GM12878 (cell line): ENCODE measurements around the gene PPP1R12B. TPM values are rescaled to one million over a fixed set of nuclear protein-coding genes. Genes with fewer than 3 reads are reported as not detected.
"Not testable (repeated sequence)": the region's sequence is repeated elsewhere in the genome, so short reads cannot be mapped to it uniquely, and the experiment has no call there.

Source experiments
- ATAC-seq: fragments of 200-7000 bp; cut with Tn5 transposase; 3 replicates; pipeline ENCODE4 v1.9.1; 2020; ENCODE audit warnings: mild to moderate bottlenecking, moderate library complexity
- BruUV-seq: library from RNA; stranded (reverse); fragments of 400-500 nt; replicated peaks from 2 replicates; lab custom pipeline; 2021; lab: Mats Ljungman, UMichigan
- CTCF ChIA-PET: fragments of 300-600 bp; sonication (Branson Sonifier 250); formaldehyde crosslinking; extraction: SDS; loops from one replicate; lab custom pipeline; 2021; ENCODE audit warnings: inconsistent platforms; lab: Yijun Ruan, JAX
- POLR2A ChIA-PET: fragments of 350-600 bp; formaldehyde crosslinking; extraction: SDS; loops from one replicate; lab custom pipeline; 2021; ENCODE audit warnings: inconsistent platforms; lab: Charles Lee
- RAD21 ChIA-PET: fragments of 300-600 bp; sonication (Branson Sonifier 250); formaldehyde crosslinking; loops from one replicate; lab custom pipeline; 2023; ENCODE audit warnings: antibody characterized with exemption; ENCODE audit not compliant: unreplicated experiment; lab: Charles Lee
- SMC1A ChIA-PET: fragments of 300-600 bp; sonication (Branson Sonifier 250); formaldehyde crosslinking; loops from one replicate; lab custom pipeline; 2023; ENCODE audit not compliant: unreplicated experiment, uncharacterized antibody; lab: Charles Lee
- DNase-seq: peaks from one replicate; pipeline ENCODE4 v3.0.0-alpha.2; 2011; ENCODE audit warnings: low read depth, low spot score
- FAIRE-seq: peaks from 3 replicates; lab custom pipeline; 2011; peaks lifted over from hg19 to GRCh38; lab: Jason Lieb, UNC
- H2AFZ ChIP-seq: 2 replicates; pipeline ENCODE4 v1.6.0; 2011; ENCODE audit warnings: low read depth, low read length, control low read depth; ENCODE audit not compliant: control insufficient read depth
- H3K27ac ChIP-seq: 2 replicates; pipeline ENCODE4 v1.5.1; 2011; ENCODE audit warnings: control low read depth; ENCODE audit not compliant: control insufficient read depth, insufficient read depth
- H3K27me3 ChIP-seq, 2 experiments: replicated peaks in 1 of 2; 2 replicates each; pipeline versions ENCODE4 v1.6.0 to v1.6.1; 2011; ENCODE audit warnings: low read length in 1 of 2; ENCODE audit not compliant: control insufficient read depth in 2 of 2, insufficient read depth in 2 of 2
- H3K36me3 ChIP-seq, 2 experiments: 2 replicates each; pipeline ENCODE4 v1.5.1; 2011; ENCODE audit warnings: low read length in 1 of 2; ENCODE audit not compliant: control insufficient read depth in 2 of 2, insufficient read depth in 2 of 2
- H3K4me1 ChIP-seq: 2 replicates; pipeline ENCODE4 v1.6.1; 2011; ENCODE audit warnings: mild to moderate bottlenecking, low read length, moderate library complexity, mixed read lengths; ENCODE audit not compliant: control insufficient read depth, insufficient read depth
- H3K4me2 ChIP-seq: 2 replicates; pipeline ENCODE4 v1.6.0; 2011; ENCODE audit warnings: control low read depth; ENCODE audit not compliant: control insufficient read depth, insufficient read depth
- H3K4me3 ChIP-seq: fragments of 200-600 bp; sonication (generic); 2 replicates; pipeline ENCODE4 v1.5.1; 2016
- H3K79me2 ChIP-seq: 2 replicates; pipeline ENCODE4 v1.6.0; 2011; ENCODE audit warnings: low read length; ENCODE audit not compliant: control insufficient read depth, insufficient read depth
- H3K9ac ChIP-seq: 2 replicates; pipeline ENCODE4 v1.8.0; 2011; ENCODE audit warnings: low read length, control low read depth, mixed read lengths; ENCODE audit not compliant: control insufficient read depth, insufficient read depth
- H3K9me3 ChIP-seq: replicated peaks from 3 replicates; pipeline ENCODE4 v1.5.1; 2011; ENCODE audit warnings: mild to moderate bottlenecking, low read length; ENCODE audit not compliant: control insufficient read depth, insufficient read depth
- H4K20me1 ChIP-seq: 2 replicates; pipeline ENCODE4 v1.6.0; 2011; ENCODE audit not compliant: control insufficient read depth, insufficient read depth
- RELA ChIP-seq: fragments of 450-650 bp; IDR thresholded peaks from 2 replicates; pipeline ENCODE4 v1.8.0; 2014; ENCODE audit warnings: borderline replicate concordance; ENCODE audit not compliant: partially characterized antibody
- WGBS: methylation state at CpG from one replicate; pipeline ENCODE4 v1.1.6; 2016; ENCODE audit warnings: low lambda C conversion rate; ENCODE audit not compliant: insufficient replicate concordance, insufficient coverage; ENCODE audit errors: missing lambda C conversion rate; 5-methylcytosine and 5-hydroxymethylcytosine counted together
- in situ Hi-C: fragments of 300-500 bp; cut with MboI; formaldehyde crosslinking; loops from 9 replicates; pipeline ENCODE4 v1.14.3; 2018; ENCODE audit warnings: mixed read lengths
- intact Hi-C: fragments of 100-400 bp; cut with micrococcal nuclease; formaldehyde crosslinking; loops from one replicate; pipeline ENCODE4 v1.14.2; 2022; ENCODE audit not compliant: unreplicated experiment
- polyA plus RNA-seq, 11 experiments: library from polyadenylated mRNA; depleted of rRNA in 4 of 11; unstranded in 6 of 11; stranded (reverse) in 5 of 11; fragments of >200 nt; fragmentation: Nextera tagmentation in 4 of 11; fragmentation: Illumina TruSeq in 1 of 11; extraction: Ambion mirVana in 4 of 11; extraction: Trizol in 1 of 11; gene quantifications; 1 replicate in 1 of 11; 2 replicates in 10 of 11; pipeline versions ENCODE4 v1.2.1 to v1.2.3, GENCODE V29; 2011 to 2016; ENCODE audit warnings: inconsistent platforms in 2 of 11, missing spikeins in 2 of 11, low read depth in 1 of 11
- total RNA-seq, 4 experiments: library from RNA; depleted of rRNA in 3 of 4; stranded (reverse); fragments of >200 nt in 3 of 4; fragmentation: Illumina TruSeq in 1 of 4; extraction: Trizol in 1 of 4; gene quantifications; 2 replicates each; pipeline versions ENCODE4 v1.2.1 to v1.2.3, GENCODE V29; 2013 to 2021

Gene PPP1R12B
- total and polyA plus RNA-seq, 10 of the 15 experiments (the other 5 are each of a cell fraction or from before 2014, with no cell fraction given): 0.29 to 9.4 (median 4.7) TPM

DNA sequence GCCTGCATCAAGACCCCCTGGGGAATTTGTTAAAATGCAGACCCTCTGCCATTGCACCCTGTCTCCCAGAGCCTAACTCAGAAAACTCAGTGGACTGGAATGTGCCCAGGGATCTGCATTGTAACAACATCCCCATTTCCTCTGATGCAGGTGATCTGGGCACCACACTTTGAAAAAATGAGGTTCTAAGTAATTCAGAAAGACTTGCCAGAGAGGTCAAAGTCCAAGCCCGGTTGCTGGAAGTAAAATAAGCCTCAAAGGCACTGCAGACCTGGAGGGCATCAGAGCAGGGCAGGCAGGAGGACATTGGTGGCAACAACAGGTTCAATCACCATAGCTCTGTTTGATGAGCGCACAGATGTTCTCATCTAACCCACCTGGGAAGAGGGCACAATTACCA, 271.0 kb downstream of the PPP1R12B start:
- Histone ChIP-seq H3K4me3 (no peak overlapping the region), H4K20me1 (no peaks in the 10 kb centered on the region), H3K4me1 (peaks cover 40% of the 10 kb centered on the region), H3K36me3 (no peaks in the 10 kb centered on the region), H2AFZ (no peak overlapping the region), H3K9me3 (no peaks in the 10 kb centered on the region), H3K27ac (no peak overlapping the region), H3K9ac (no peak overlapping the region), H3K4me2 (no peak overlapping the region), H3K79me2 (no peaks in the 10 kb centered on the region), H3K27me3 (no peaks in the 10 kb centered on the region)
- intact Hi-C loops: loop anchor here (5.0 kb wide), 1 partner anchor 272 kb away; the partner anchor contains the start of gene PPP1R12B
- FAIRE-seq: no peak
- POLR2A ChIA-PET: no interaction called here
- SMC1A ChIA-PET: interaction anchor here (1.3 kb wide), 1 partner anchor 48 kb away, joined by 3 read pairs; no protein-coding TSS in a partner anchor
- in situ Hi-C loops: no loop called here
- CTCF ChIA-PET: interaction anchor here (0.6 kb wide), 1 partner anchor 161 kb away, joined by 3 read pairs; no protein-coding TSS in a partner anchor
- TF ChIP-seq RELA: no peak
- no TSS peak for BruUV-seq
- RAD21 ChIA-PET: interaction anchor here (1.2 kb wide), 1 partner anchor 86 kb away, joined by 4 read pairs; no protein-coding TSS in a partner anchor
- no peak for ATAC-seq
- DNase-seq: no peak
- 36% methylated on average over 2 of the region's 2 CpGs for WGBS

DNA sequence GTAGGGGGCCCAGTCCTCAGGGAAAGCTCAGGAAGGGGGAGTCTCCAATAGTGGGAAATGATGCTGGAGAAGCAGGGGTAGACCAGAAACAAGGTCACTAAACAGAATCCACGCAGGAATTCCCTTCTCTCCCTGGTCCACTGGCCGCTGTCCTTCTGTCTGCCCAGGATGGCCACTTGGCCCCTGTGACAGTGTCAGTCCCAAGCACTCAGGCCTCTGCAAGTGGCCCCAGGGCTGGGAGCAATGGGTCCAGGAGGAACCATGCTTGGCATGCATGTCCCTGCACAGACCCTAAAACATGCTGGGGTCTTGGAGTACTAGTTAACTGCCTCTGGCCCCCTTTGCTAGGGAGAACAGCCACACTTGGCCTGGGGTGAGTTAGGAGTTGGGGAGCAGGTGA, 271.5 kb downstream of the PPP1R12B start:
- CTCF ChIA-PET, H3K4me3 ChIP-seq, H3K9me3 ChIP-seq, H3K4me2 ChIP-seq, RAD21 ChIA-PET, POLR2A ChIA-PET, ATAC-seq, DNase-seq, H3K79me2 ChIP-seq, H4K20me1 ChIP-seq, in situ Hi-C loops, H3K9ac ChIP-seq, H2AFZ ChIP-seq, FAIRE-seq, H3K27me3 ChIP-seq, H3K36me3 ChIP-seq, BruUV-seq, H3K27ac ChIP-seq, intact Hi-C loops: not testable (repeated sequence)
- SMC1A ChIA-PET: interaction anchor here (1.3 kb wide), 1 partner anchor 136 kb away, joined by 5 read pairs; no protein-coding TSS in a partner anchor
- WGBS: no CpG with 5 or more reads among the region's 2 CpGs
- peaks cover 42% of the 10 kb centered on the region for H3K4me1 ChIP-seq
